K562 (cell line): Measurements from ENCODE around the gene ADARB2. TPM values are rescaled to one million over a fixed set of nuclear protein-coding genes. Genes with fewer than 3 reads are reported as not detected.

ENCODE experiments used
- ATAC-seq: fragments of 200-7000 bp; cut with Tn5 transposase; 3 replicates; pipeline ENCODE4 v1.9.1; 2020; ENCODE audit warnings: moderate library complexity
- BruUV-seq: library from RNA; stranded (reverse); fragments of 400-500 nt; replicated peaks from 2 replicates; lab custom pipeline; 2021; lab: Mats Ljungman, UMichigan
- CTCF ChIA-PET: fragments of 300-600 bp; formaldehyde crosslinking; extraction: SDS; loops from one replicate; lab custom pipeline; 2021; ENCODE audit warnings: low intra/inter-chr PET ratio; lab: Yijun Ruan, JAX
- POLR2A ChIA-PET: fragments of 300-600, 350-650 bp; sonication (Branson Sonifier 250); formaldehyde crosslinking; extraction: SDS; loops from one replicate; lab custom pipeline; 2021; ENCODE audit warnings: antibody characterized with exemption, inconsistent platforms; lab: Yijun Ruan, JAX
- DNase-seq, 4 experiments: peaks; one replicate each; pipeline versions ENCODE4 v3.0.0 to v3.0.0-alpha.2; 2011 to 2018; ENCODE audit warnings: low spot score in 3 of 4, mixed read lengths in 3 of 4; ENCODE audit errors: extremely low read depth in 1 of 4
- FAIRE-seq: peaks from 2 replicates; lab custom pipeline; 2011; peaks lifted over from hg19 to GRCh38; lab: Jason Lieb, UNC
- H2AFZ ChIP-seq: 2 replicates; pipeline ENCODE4 v1.6.0; 2011; ENCODE audit warnings: low read depth, low read length, control low read depth, inconsistent platforms
- H3K27ac ChIP-seq: fragments of 200-600 bp; 3 replicates; pipeline ENCODE4 v1.8.0; 2011; ENCODE audit warnings: low read depth, mild to moderate bottlenecking, control low read depth, inconsistent platforms, low read length, moderate library complexity, mixed read lengths; ENCODE audit errors: extremely low read depth
- H3K27me3 ChIP-seq, 2 experiments: fragments of 300-600 bp in 1 of 2; 2 replicates in 1 of 2; 3 replicates in 1 of 2; pipeline versions ENCODE4 v1.6.0 to v1.8.0; 2011; ENCODE audit warnings: inconsistent platforms in 2 of 2, low read length in 2 of 2, mild to moderate bottlenecking in 1 of 2, mixed read lengths in 1 of 2, moderate library complexity in 1 of 2; ENCODE audit not compliant: control insufficient read depth in 2 of 2, insufficient read depth in 2 of 2
- H3K36me3 ChIP-seq: fragments of 300-600 bp; 3 replicates; pipeline ENCODE4 v1.8.0; 2011; ENCODE audit warnings: mild to moderate bottlenecking, low read length, inconsistent platforms; ENCODE audit not compliant: control insufficient read depth, insufficient read depth
- H3K4me1 ChIP-seq, 2 experiments: fragments of 200-600 bp in 1 of 2; replicated peaks in 1 of 2; 2 replicates in 1 of 2; 3 replicates in 1 of 2; pipeline versions ENCODE4 v1.5.1 to v1.8.0; 2011; ENCODE audit warnings: inconsistent platforms in 2 of 2, low read length in 2 of 2, mild to moderate bottlenecking in 1 of 2, mixed read lengths in 1 of 2, moderate library complexity in 1 of 2; ENCODE audit not compliant: control insufficient read depth in 2 of 2, insufficient read depth in 2 of 2
- H3K4me2 ChIP-seq: 2 replicates; pipeline ENCODE4 v1.6.1; 2011; ENCODE audit warnings: low read length, control low read depth, inconsistent platforms, mixed read lengths; ENCODE audit not compliant: insufficient read depth
- H3K4me3 ChIP-seq: fragments of 200-600 bp; sonication (generic), shearing (Covaris generic); 2 replicates; pipeline ENCODE4 v1.5.1; 2016; ENCODE audit warnings: control low read depth, inconsistent platforms
- H3K79me2 ChIP-seq: fragments of 200-600 bp; 3 replicates; pipeline ENCODE4 v1.8.0; 2011; ENCODE audit warnings: low read length, inconsistent platforms; ENCODE audit not compliant: control insufficient read depth, insufficient read depth
- H3K9ac ChIP-seq, 2 experiments: 2 replicates each; pipeline versions ENCODE4 v1.6.0 to v1.6.1; 2011; ENCODE audit warnings: low read depth in 2 of 2, low read length in 2 of 2, control low read depth in 1 of 2, inconsistent platforms in 1 of 2, mild to moderate bottlenecking in 1 of 2, mixed read lengths in 1 of 2; ENCODE audit not compliant: insufficient read depth in 1 of 2
- H3K9me1 ChIP-seq: one replicate; pipeline ENCODE4 v1.6.0; 2011; ENCODE audit warnings: inconsistent platforms, mild to moderate bottlenecking, low read length, moderate library complexity; ENCODE audit not compliant: control insufficient read depth, insufficient read depth
- H3K9me3 ChIP-seq: replicated peaks from 2 replicates; pipeline ENCODE4 v1.5.1; 2011; ENCODE audit warnings: low read depth, low read length, inconsistent platforms; ENCODE audit not compliant: control insufficient read depth, insufficient read depth
- H4K20me1 ChIP-seq: replicated peaks from 2 replicates; pipeline ENCODE4 v1.6.1; 2011; ENCODE audit warnings: low read length, inconsistent platforms, mixed read lengths; ENCODE audit not compliant: control insufficient read depth, insufficient read depth
- NBN ChIP-seq: fragments of 450-650 bp; IDR thresholded peaks from 2 replicates; pipeline ENCODE4 v1.6.1; 2016; ENCODE audit warnings: low read depth, mild to moderate bottlenecking
- RCOR1 ChIP-seq, 2 experiments: IDR thresholded peaks; 2 replicates each; pipeline ENCODE4 v1.6.1; 2012; ENCODE audit warnings: low read depth in 2 of 2, low read length in 2 of 2, borderline replicate concordance in 1 of 2, improper control_type of control experiment in 1 of 2
- U2AF2 ChIP-seq: fragments of 200-400 bp; formaldehyde crosslinking; optimal IDR thresholded peaks from 2 replicates; pipeline ENCODE3; 2017; ENCODE audit warnings: low read depth, mild to moderate bottlenecking, low read length
- ZBTB8A ChIP-seq: fragments of 450-650 bp; IDR thresholded peaks from 2 replicates; pipeline ENCODE4 v1.6.1; 2018; ENCODE audit warnings: mild to moderate bottlenecking, moderate library complexity; ENCODE audit not compliant: partially characterized antibody
- WGBS: fragments of 100-300 bp; shearing (Covaris generic); methylation state at CpG from one replicate; pipeline ENCODE4 v1.1.6; 2016; ENCODE audit warnings: low coverage, mixed read lengths; ENCODE audit not compliant: insufficient coverage; ENCODE audit errors: missing lambda C conversion rate; 5-methylcytosine and 5-hydroxymethylcytosine counted together
- in situ Hi-C: fragments of 300-500 bp; cut with MboI; formaldehyde crosslinking; loops from 4 replicates; pipeline ENCODE4 v1.15.0; 2018; ENCODE audit warnings: inconsistent platforms, mixed read lengths
- intact Hi-C: fragments of 100-400 bp; cut with micrococcal nuclease; formaldehyde crosslinking; loops from 2 replicates; pipeline ENCODE4 v1.14.2; 2022
- polyA plus RNA-seq, 8 experiments: library from polyadenylated mRNA; depleted of rRNA in 4 of 8; stranded (reverse) in 5 of 8; unstranded in 3 of 8; fragments of >200 nt; fragmentation: Nextera tagmentation in 2 of 8; fragmentation: Illumina TruSeq in 1 of 8; extraction: Ambion mirVana in 2 of 8; extraction: Trizol in 1 of 8; gene quantifications; 2 replicates each; pipeline versions ENCODE4 v1.2.1 to v1.2.3, GENCODE V29; 2011 to 2014; ENCODE audit warnings: inconsistent platforms in 1 of 8, missing spikeins in 1 of 8
- total RNA-seq, 7 experiments: library from RNA; depleted of rRNA in 6 of 7; stranded (reverse); fragments of >200 nt in 6 of 7; fragmentation: Illumina TruSeq in 2 of 7; extraction: Trizol in 2 of 7; gene quantifications; 2 replicates each; pipeline versions ENCODE4 v1.2.1 to v1.2.3, GENCODE V29; 2011 to 2021; ENCODE audit warnings: low replicate concordance in 1 of 7

Gene ADARB2
- total and polyA plus RNA-seq, 9 of the 15 experiments (the other 6 are each of a cell fraction or from before 2014, with no cell fraction given): not detected

- no peak for FAIRE-seq
- BruUV-seq: no TSS peak
- 0% methylated on average over 25 of the region's 26 CpGs for whole genome bisulfite sequencing
- Histone ChIP-seq H4K20me1 (no peaks in the 10 kb centered on the region), H3K4me3 (no peak overlapping the region), H3K4me2 (no peak overlapping the region), H3K9me3 (no peaks in the 10 kb centered on the region), H3K36me3 (no peaks in the 10 kb centered on the region), H3K4me1 (peaks cover 0 to 5% of the 10 kb centered on the region in 2 experiments; a peak in 1 of 5 replicates), H3K9ac (no peak overlapping the region), H3K79me2 (no peaks in the 10 kb centered on the region), H2AFZ (no peak overlapping the region), H3K27ac (no peak overlapping the region), H3K9me1 (no peaks in the 10 kb centered on the region), H3K27me3 (peaks cover 25 to 72% of the 10 kb centered on the region in 2 experiments)
- intact Hi-C loops (no loop called here), in situ Hi-C loops (no loop called here)
- DNase-seq: no peak
- TF ChIP-seq NBN: no peak
- TF ChIP-seq U2AF2: no peak
- TF ChIP-seq ZBTB8A: no peak
- no peak for TF ChIP-seq RCOR1 (IDR thresholded peaks at IDR 0.05; ENCODE audit: borderline replicate concordance in 1 of 2, low read depth in 2 of 2, low read length in 2 of 2)
- ChIA-PET POLR2A (no interaction called here), CTCF (no interaction called here)
- no peak; the same call in 2 of the 3 replicates for ATAC-seq
These were observed 328.5 kb downstream of the ADARB2 start for GRCh38 chr10:1408651-1409367.
